Activated naive CD8-positive, alpha-beta T cell treated with anti-CD3 and anti-CD28 coated beads for 36 hours (primary cell): ENCODE results near the gene MAP3K5. TPM values are rescaled to one million over a fixed set of nuclear protein-coding genes. Genes with fewer than 3 reads are reported as not detected.
"Not testable (repeated sequence)": the region's sequence is repeated elsewhere in the genome, so short reads cannot be mapped to it uniquely, and the experiment has no call there.

Experiments used
- DNase-seq: peaks from one replicate; pipeline ENCODE4 v3.0.0; 2021
- H3K27ac Mint-ChIP-seq: one replicate; pipeline ENCODE4 v1.8.0; 2022; ENCODE audit warnings: mild to moderate bottlenecking, moderate library complexity, mixed read lengths
- H3K27me3 Mint-ChIP-seq: one replicate; pipeline ENCODE4 v1.8.0; 2022; ENCODE audit warnings: mild to moderate bottlenecking, mixed read lengths
- H3K36me3 Mint-ChIP-seq: one replicate; pipeline ENCODE4 v1.8.0; 2021; ENCODE audit warnings: mild to moderate bottlenecking, mixed read lengths
- H3K4me1 Mint-ChIP-seq: one replicate; pipeline ENCODE4 v1.8.0; 2021; ENCODE audit warnings: mixed read lengths
- H3K4me3 Mint-ChIP-seq: one replicate; pipeline ENCODE4 v1.8.0; 2022; ENCODE audit warnings: mild to moderate bottlenecking, moderate library complexity, mixed read lengths
- H3K9me3 Mint-ChIP-seq: one replicate; pipeline ENCODE4 v1.8.0; 2022; ENCODE audit warnings: mixed read lengths
- total RNA-seq, 2 experiments: library from RNA; stranded (reverse); gene quantifications; one replicate each; pipeline ENCODE4 v1.2.3, GENCODE V29; 2021

Gene MAP3K5
- total RNA-seq, 2 experiments from 2014 or later: 3.5 to 3.9 TPM

DNA sequence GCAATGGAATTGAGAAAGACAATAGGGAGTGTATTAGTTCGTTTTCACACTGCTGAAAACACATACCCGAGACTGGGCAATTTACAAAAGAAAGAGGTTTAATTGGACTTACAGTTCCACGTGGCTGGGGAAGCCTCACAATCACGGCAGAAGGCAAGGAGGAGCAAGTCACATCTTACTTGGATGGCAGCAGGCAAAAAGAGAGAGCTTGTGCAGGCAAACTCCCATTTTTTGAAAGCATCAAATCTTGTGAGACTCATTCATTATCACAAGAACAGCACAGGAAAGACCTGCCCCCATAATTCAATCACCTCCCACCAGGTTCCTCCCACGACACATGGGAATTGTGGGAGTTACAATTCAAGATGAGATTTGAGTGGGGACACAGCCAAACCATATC, 208.0 kb downstream of the MAP3K5 start:
- H3K36me3 Mint-ChIP-seq: peaks cover 16% of the 10 kb centered on the region
- H3K27ac Mint-ChIP-seq, H3K27me3 Mint-ChIP-seq, DNase-seq, H3K9me3 Mint-ChIP-seq, H3K4me1 Mint-ChIP-seq, H3K4me3 Mint-ChIP-seq: not testable (repeated sequence)

DNA sequence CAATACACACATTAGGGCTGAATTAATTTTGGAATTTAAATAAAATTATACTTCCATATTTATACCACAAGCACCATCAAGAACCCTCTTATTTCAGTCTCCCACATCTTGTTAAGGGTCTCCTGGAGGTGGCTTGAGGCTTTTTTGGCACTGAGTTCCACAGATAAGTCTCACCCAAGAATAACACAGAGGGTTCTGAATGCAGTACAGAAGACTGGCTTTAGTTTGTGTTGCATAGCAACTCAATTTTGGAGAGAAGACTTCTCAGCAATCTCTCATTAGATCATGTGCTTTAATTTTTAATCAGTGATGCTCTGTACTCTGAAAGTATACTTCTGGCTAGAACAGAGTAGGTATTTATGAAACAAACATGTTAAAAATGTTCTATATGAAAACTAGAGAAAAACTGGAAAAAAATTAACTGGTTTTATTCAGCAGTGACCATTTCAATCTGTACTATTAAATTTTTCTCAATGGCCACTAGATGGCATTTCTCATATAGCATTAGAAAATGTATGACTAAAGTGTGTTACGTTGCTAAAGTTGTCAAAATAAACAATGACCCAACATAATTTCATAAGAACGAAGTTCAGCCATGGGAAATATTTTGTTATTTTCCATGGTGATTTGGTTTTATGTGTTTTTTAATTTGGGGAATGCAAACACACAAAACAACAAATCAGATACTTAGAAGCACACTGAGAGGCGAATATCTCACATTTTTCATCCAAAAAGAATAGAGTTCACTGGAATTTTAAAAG, 209.4 kb downstream of the MAP3K5 start:
- Mint-ChIP-seq H3K27ac (no peak overlapping the region), H3K9me3 (no peaks in the 10 kb centered on the region), H3K4me1 (no peaks in the 10 kb centered on the region), H3K36me3 (peaks cover 8% of the 10 kb centered on the region), H3K27me3 (no peaks in the 10 kb centered on the region), H3K4me3 (no peak overlapping the region)
- no peak for DNase-seq

DNA sequence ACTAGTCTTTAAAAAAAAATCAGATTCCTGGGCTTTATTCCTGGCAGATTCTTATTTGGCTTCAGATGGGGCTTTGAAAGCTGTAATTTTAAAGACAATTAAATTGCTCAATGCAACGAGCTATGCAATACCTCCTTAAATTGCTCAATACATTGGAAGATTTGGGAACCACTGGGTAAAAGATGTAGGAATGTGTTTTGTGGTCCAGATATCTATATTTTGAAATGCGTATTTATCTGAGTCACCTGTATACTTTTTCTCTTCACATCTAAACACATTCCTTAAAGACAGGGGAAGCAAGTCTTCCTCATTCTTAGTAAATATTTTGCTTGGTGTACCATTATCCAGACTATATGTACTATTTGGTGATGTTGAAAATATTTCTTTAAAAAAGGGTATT, 212.5 kb downstream of the MAP3K5 start:
- H3K4me1 Mint-ChIP-seq: no peaks in the 10 kb centered on the region
- H3K9me3 Mint-ChIP-seq: no peaks in the 10 kb centered on the region
- DNase-seq: no peak
- H3K27ac Mint-ChIP-seq: no peak overlapping the region
- H3K36me3 Mint-ChIP-seq: peaks cover 13% of the 10 kb centered on the region
- no peaks in the 10 kb centered on the region for H3K27me3 Mint-ChIP-seq
- H3K4me3 Mint-ChIP-seq: no peak overlapping the region

DNA sequence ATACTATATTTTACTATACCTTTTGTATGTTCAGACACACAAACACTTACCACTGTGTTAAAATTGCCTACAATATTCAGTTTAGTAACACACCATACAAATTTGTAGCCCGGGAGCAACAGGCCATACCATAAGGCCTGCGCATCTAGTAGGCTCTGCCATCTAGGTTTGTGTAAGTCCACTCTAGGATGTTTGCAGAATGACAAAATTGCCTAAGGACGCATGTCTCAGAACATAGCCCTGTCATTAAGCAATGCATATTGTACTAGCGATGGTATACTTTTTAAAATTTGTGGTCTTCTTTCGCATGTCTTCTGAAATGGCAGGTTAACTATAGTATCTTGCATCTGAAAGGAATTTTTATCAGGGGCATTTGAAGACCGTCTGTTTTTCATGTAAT, 215.5 kb downstream of the MAP3K5 start:
- H3K9me3 Mint-ChIP-seq: peaks cover 4% of the 10 kb centered on the region
- no peak overlapping the region for H3K4me3 Mint-ChIP-seq
- H3K36me3 Mint-ChIP-seq: peaks cover 24% of the 10 kb centered on the region
- no peak for DNase-seq
- no peaks in the 10 kb centered on the region for H3K4me1 Mint-ChIP-seq
- no peak overlapping the region for H3K27ac Mint-ChIP-seq
- no peaks in the 10 kb centered on the region for H3K27me3 Mint-ChIP-seq

DNA sequence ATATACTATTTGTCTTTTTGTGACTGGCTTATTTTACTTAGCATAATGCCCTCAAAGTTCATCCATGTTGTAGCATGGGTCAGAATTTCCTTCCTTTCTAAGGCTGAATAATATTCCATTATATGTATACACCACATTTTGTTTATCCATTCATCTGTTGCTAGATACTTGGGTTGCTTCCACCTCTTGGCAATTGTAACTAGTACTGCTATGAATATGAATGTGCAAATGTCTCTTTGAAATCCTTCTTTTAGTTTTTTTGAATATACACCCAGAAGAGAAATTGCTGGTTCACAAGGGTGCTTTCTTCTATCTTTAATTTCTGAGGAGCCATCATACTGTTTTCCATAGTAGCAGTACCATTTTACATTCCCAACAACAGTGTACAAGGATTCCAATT, 220.8 kb downstream of the MAP3K5 start:
- no peaks in the 10 kb centered on the region for H3K27me3 Mint-ChIP-seq
- H3K4me1 Mint-ChIP-seq: no peaks in the 10 kb centered on the region
- no peak overlapping the region for H3K27ac Mint-ChIP-seq
- peaks cover 10% of the 10 kb centered on the region for H3K9me3 Mint-ChIP-seq
- H3K4me3 Mint-ChIP-seq: no peak overlapping the region
- DNase-seq: no peak
- H3K36me3 Mint-ChIP-seq: peaks cover 31% of the 10 kb centered on the region

DNA sequence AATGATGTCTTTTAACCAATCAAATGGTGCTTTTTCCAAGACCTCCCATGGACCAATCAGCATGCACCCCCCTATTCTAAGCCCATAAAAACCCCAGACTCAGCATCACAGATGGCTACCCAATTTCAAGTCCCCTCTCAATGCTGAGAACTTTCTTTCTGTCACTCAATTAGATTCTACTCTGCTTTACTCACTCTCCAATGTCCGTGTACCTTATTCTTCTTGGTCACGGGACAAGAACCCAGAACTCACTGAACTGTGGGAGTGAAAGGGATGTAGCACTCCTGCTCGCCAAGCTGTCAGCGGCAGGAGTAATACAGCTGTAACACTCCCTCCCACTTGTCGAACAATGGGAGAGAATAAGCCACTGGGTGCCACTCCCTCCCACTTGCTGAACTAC, 221.2 kb downstream of the MAP3K5 start:
- Mint-ChIP-seq H3K4me1 (no peaks in the 10 kb centered on the region), H3K27ac (no peak overlapping the region), H3K4me3 (no peak overlapping the region), H3K27me3 (no peaks in the 10 kb centered on the region), H3K36me3 (peaks cover 31% of the 10 kb centered on the region), H3K9me3 (peaks cover 10% of the 10 kb centered on the region)
- no peak for DNase-seq

DNA sequence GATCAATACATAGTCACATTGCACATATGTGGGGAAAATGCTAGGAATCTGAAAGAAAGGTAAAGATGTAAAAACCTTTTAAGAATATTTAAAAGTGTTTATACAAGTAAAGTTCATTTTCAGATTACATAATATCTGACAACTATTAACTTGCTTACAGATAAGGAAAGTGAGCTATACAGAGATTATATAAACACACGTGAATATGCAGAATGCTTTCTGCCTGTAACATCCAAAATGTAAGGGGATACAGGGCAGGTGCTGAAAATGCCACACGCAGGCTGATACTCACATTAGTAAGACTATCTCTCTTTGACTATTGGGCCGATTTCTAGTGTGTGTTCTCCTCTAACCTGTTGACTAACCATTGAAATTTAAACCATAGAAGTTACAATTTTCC, 224.1 kb downstream of the MAP3K5 start:
- Mint-ChIP-seq H3K27ac (no peak overlapping the region), H3K4me1 (no peaks in the 10 kb centered on the region), H3K36me3 (peaks cover 17% of the 10 kb centered on the region), H3K4me3 (no peak overlapping the region), H3K9me3 (peaks cover 6% of the 10 kb centered on the region), H3K27me3 (no peaks in the 10 kb centered on the region)
- DNase-seq: no peak

DNA sequence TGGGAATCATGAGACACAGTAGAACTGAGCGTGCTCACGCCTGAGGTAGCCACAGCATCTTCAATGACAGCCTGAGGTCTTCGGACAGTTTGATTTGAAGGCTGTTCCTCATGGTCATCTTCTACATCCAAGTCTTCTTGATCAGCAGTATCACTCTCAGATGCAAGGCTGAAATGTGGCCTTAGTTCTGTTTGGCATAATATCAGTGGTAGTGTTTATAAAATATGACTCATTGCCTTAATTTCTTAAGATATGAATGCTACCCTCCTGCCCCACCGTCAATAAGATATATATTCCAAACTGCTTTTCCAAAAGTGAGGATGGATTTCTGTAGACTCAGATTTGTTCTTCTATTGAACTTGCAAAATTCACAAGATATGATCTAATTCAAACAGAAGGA, 224.6 kb downstream of the MAP3K5 start:
- no peak overlapping the region for H3K4me3 Mint-ChIP-seq
- no peak for DNase-seq

DNA sequence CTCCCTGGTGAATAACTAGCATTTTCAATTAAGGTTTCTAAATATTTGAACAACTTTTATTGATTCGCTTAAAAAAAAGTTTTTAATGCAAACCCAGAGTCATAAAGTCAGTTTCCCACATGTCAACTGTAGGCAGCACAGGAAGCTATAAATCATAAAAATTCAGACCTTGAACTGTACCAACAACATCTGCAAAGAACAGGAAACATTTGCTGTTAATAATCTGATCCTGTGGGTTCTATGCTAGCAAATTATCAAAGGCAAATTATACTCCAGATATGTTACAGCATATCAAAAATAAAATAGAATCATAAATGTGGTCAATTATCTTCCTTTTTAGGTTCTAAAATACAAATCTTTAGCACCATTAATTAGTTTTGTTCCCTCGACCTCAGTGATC, 225.4 kb downstream of the MAP3K5 start:
- H3K4me3 Mint-ChIP-seq: no peak overlapping the region
- H3K9me3 Mint-ChIP-seq: peaks cover 6% of the 10 kb centered on the region
- H3K36me3 Mint-ChIP-seq: peaks cover 16% of the 10 kb centered on the region
- no peak for DNase-seq
- H3K27ac Mint-ChIP-seq: no peak overlapping the region
- H3K27me3 Mint-ChIP-seq: no peaks in the 10 kb centered on the region
- no peaks in the 10 kb centered on the region for H3K4me1 Mint-ChIP-seq

More for the DNA sequence above, 224.6 kb downstream of the MAP3K5 start:
- H3K4me1 Mint-ChIP-seq: no peaks in the 10 kb centered on the region
- H3K27me3 Mint-ChIP-seq: no peaks in the 10 kb centered on the region
- H3K36me3 Mint-ChIP-seq: peaks cover 16% of the 10 kb centered on the region
- H3K27ac Mint-ChIP-seq: no peak overlapping the region
- peaks cover 6% of the 10 kb centered on the region for H3K9me3 Mint-ChIP-seq

DNA sequence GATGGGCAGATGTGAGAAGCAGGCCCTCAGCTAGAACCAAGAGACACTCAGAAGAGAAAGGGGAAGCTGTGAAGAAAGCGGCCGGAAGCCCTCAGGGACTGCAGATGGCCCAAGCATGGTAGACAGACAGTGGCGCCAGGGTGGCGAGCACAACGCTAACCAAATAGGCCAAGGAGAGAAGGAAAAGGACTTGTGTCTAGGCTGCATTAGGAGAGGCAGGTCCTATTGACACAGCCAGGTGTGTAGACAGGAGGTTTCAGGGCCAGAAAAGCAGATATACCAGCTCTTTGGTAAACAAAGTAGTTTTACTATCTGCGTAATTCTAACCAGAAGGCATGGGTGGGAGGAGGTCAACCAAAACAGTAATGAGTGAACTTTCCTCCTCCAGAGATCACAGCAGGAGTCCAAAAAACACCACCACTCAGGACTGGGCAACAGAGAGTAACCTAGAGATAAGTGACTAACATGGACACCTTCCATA, 226.2 kb downstream of the MAP3K5 start:
- Mint-ChIP-seq H3K4me3 (no peak overlapping the region), H3K27ac (no peak overlapping the region)

DNA sequence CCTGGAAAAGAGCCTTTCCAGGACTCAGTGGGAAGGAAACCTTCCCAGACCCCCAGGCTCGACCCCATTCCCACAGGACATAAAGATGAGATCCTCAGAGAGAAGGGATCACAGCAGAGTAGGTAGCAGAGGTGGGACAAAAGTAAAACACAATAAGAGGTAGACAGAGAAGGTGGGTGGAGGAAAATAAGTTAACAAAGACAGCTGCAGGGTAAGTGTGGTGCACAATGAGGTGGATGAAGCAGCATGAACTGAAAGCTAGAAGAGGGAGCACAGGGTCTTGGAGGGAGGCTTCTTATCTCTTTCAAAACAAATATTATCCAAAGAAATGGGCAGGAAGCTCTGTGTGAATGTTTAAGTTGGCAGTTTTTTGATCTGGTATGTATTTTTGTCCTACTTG, 228.1 kb downstream of the MAP3K5 start:
- Mint-ChIP-seq H3K4me1 (no peaks in the 10 kb centered on the region), H3K9me3 (no peaks in the 10 kb centered on the region), H3K27me3 (no peaks in the 10 kb centered on the region), H3K36me3 (peaks cover 10% of the 10 kb centered on the region), H3K4me3 (no peak overlapping the region), H3K27ac (no peak overlapping the region)
- DNase-seq: no peak

More for the DNA sequence above, 226.2 kb downstream of the MAP3K5 start:
- Mint-ChIP-seq H3K36me3 (peaks cover 13% of the 10 kb centered on the region), H3K9me3 (no peaks in the 10 kb centered on the region), H3K4me1 (no peaks in the 10 kb centered on the region), H3K27me3 (no peaks in the 10 kb centered on the region)
- no peak for DNase-seq

DNA sequence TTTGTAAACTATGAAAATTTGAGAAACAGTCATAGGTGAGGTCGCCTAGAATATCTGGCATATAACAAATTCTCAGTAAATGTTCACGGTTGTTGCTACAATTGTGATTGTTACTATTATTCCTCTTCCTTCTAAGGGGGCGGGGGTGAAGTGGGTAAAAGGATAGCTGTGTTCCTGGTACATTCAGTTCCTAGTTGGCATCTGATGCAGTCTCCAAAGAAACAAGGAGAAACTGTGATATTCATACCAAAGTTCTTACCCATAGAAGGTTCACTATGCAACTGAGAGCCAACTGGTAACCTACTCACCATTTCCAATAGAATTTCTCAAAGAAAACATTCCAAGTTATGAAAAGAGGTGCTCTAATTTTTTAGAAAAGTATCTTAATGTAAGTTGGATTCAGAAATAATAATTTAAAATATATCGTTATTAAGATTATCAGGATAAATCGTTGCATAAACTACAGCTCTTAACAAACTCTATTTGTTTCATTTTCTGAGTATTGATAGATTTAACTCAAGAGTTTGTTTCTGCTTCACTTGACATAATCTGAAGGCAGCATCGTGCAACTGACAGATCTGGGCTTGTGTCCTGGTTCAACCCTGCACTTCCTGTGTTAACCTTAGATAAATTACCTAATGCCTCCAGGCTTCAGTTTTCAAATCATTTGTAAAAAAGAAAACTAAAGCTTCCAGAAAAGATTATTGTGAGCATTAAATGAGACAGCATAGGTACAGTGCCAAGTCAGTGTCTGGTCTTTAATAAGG, 228.7 kb downstream of the MAP3K5 start:
- DNase-seq: no peak
- no peaks in the 10 kb centered on the region for H3K4me1 Mint-ChIP-seq
- no peaks in the 10 kb centered on the region for H3K27me3 Mint-ChIP-seq
- no peaks in the 10 kb centered on the region for H3K9me3 Mint-ChIP-seq
- peaks cover 10% of the 10 kb centered on the region for H3K36me3 Mint-ChIP-seq
- no peak overlapping the region for H3K27ac Mint-ChIP-seq
- no peak overlapping the region for H3K4me3 Mint-ChIP-seq

DNA sequence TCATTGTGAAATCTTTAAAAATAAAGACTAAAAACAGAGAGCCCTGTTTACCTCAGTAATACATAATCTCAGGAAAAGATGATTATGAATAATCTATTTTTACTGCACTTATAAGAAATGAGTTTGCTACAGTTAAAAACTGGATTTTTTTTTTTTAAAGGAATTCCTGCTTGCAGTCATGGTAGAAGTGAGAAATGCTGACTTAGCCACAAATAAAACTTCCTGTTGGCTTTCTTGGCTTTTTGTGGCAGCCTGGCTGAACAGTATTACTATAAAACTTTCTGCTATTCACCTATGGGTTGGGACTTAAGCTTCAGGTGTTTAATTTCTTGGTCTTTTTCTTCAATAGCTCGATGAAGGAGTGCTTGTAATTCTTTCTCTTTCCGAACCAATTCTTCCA, 230.1 kb downstream of the MAP3K5 start:
- Mint-ChIP-seq H3K27ac (no peak overlapping the region), H3K36me3 (peaks cover 15% of the 10 kb centered on the region), H3K9me3 (no peaks in the 10 kb centered on the region), H3K4me3 (no peak overlapping the region), H3K27me3 (no peaks in the 10 kb centered on the region), H3K4me1 (no peaks in the 10 kb centered on the region)
- DNase-seq: no peak

DNA sequence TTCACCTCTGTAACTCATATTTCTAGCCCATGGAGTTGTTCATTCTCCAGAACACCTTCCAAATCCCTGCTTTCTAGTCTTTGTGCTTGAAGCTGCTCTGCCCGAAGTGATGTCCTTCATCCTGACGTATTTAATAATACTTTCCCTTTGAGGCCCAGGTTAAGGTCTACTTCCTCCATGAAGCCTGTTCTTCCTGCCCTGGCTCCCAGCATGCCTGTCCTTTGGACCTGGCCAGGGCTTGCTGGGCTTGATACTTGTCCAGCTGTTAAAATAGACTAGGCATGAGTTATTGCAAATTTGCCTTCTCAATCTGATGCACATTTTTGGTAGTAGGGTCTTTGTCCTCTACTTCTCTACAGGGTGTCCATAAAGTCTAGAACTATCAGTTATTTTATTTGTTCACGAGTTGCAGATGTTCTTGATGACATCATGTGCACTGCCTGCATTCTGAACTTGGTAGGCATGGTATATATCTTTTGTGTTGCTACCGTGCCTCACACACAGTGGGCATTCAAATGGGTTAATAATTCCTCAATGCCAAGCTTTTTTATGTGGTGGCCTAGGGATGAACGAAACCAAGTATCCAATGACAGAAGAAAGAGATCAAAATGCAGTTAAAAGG, 239.0 kb downstream of the MAP3K5 start:
- Mint-ChIP-seq H3K36me3 (peaks cover 5% of the 10 kb centered on the region), H3K27ac (no peak overlapping the region), H3K27me3 (peaks cover 38% of the 10 kb centered on the region), H3K9me3 (no peaks in the 10 kb centered on the region), H3K4me3 (no peak overlapping the region), H3K4me1 (no peaks in the 10 kb centered on the region)
- no peak for DNase-seq

DNA sequence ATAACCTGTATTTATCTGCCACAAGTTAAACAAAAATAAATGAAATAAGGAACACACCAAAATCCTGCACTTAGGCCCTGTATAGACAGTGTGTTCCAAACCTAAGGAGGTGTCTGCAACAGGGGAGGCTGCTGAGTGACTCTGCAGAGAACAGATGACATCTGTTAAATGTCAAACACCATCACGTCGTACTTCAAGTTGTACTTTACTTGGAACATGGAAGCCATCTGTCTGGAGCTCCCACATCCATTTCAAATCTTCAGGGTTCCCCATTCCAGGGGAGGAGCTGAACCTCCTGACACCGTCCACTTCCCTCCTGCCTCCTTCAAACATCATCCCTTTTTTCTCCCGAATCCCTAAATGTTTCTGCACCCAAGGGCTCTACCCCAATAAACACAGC, 240.2 kb downstream of the MAP3K5 start:
- H3K36me3 Mint-ChIP-seq: no peaks in the 10 kb centered on the region
- no peaks in the 10 kb centered on the region for H3K4me1 Mint-ChIP-seq
- no peak overlapping the region for H3K27ac Mint-ChIP-seq
- peaks cover 50% of the 10 kb centered on the region for H3K27me3 Mint-ChIP-seq
- no peaks in the 10 kb centered on the region for H3K9me3 Mint-ChIP-seq
- no peak overlapping the region for H3K4me3 Mint-ChIP-seq
- no peak for DNase-seq
